ENCODE measurements around the gene HDC.

DNA sequence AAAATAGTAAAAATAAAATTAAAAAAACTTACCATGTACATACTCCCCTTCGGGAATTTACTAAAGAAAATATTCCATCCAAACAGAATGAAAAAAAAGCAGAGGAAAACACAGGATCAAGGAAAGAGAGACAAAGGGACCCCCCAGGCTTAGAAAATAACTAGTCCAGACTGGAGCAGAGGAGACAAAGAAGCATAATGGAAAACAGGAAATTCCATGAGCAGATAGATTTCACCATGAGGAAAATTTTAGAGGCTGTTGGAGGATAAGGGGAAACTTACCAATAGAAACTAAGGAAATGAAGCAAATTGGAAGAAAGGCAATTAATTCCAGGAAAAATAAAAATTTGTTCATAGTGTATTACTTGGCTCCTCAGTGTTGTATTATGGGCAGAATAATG, 46.8 kb downstream of the HDC start:
- TF ChIP-seq CTCF (IDR thresholded peaks at IDR 0.05) (no peak), POLR2AphosphoS5 (IDR thresholded peaks at IDR 0.05) (no peak), POLR2A (IDR thresholded peaks at IDR 0.05) (no peak), EP300 (IDR thresholded peaks at IDR 0.05) (no peak)

Measured in sigmoid colon (tissue), 4 donors.